Caco-2 (cell line): ENCODE data around the gene GAS6. TPM values are rescaled to one million over a fixed set of nuclear protein-coding genes. Genes with fewer than 3 reads are reported as not detected.

Experiments used
- BruUV-seq: library from RNA; stranded (reverse); fragments of 400-500 nt; replicated peaks from 2 replicates; lab custom pipeline; 2021; lab: Mats Ljungman, UMichigan
- CTCF ChIA-PET: fragments of 300-600 bp; sonication (Branson Sonifier 250); formaldehyde crosslinking; loops from one replicate; lab custom pipeline; 2022; ENCODE audit warnings: antibody characterized with exemption; lab: Charles Lee
- POLR2A ChIA-PET: fragments of 300-600 bp; sonication (Branson Sonifier 250); formaldehyde crosslinking; loops from one replicate; lab custom pipeline; 2022; ENCODE audit warnings: antibody characterized with exemption; lab: Charles Lee
- DNase-seq, 2 experiments: peaks; one replicate each; pipeline versions ENCODE4 v3.0.0 to v3.0.0-alpha.2; 2020 to 2022
- H3K27me3 ChIP-seq: replicated peaks from 2 replicates; pipeline ENCODE4 v1.6.0; 2011; ENCODE audit warnings: low read length; ENCODE audit not compliant: control insufficient read depth, insufficient read depth
- H3K36me3 ChIP-seq: 2 replicates; pipeline ENCODE4 v1.5.1; 2011; ENCODE audit warnings: low read length; ENCODE audit not compliant: control insufficient read depth, insufficient read depth
- H3K4me1 ChIP-seq: fragments of 250-450 bp; sonication (Bioruptor Pico); 2 replicates; pipeline ENCODE4 v1.5.1; 2020; ENCODE audit warnings: mild to moderate bottlenecking
- H3K4me3 ChIP-seq: 2 replicates; pipeline ENCODE4 v1.5.1; 2011; ENCODE audit warnings: low read depth, mild to moderate bottlenecking, control low read depth, low read length
- H3K9me3 ChIP-seq: fragments of 250-450 bp; sonication (Bioruptor Pico); 2 replicates; pipeline ENCODE4 v1.5.1; 2020; ENCODE audit warnings: mild to moderate bottlenecking, moderate library complexity
- H3K27ac Mint-ChIP-seq: one replicate; pipeline ENCODE4 v1.8.0; 2022; ENCODE audit warnings: mixed read lengths; ENCODE audit not compliant: unreplicated experiment
- H3K27me3 Mint-ChIP-seq: one replicate; pipeline ENCODE4 v1.8.0; 2022; ENCODE audit warnings: mixed read lengths; ENCODE audit not compliant: insufficient read depth, unreplicated experiment
- H3K36me3 Mint-ChIP-seq: one replicate; pipeline ENCODE4 v1.8.0; 2022; ENCODE audit warnings: mild to moderate bottlenecking, mixed read lengths; ENCODE audit not compliant: insufficient read depth, unreplicated experiment
- H3K4me1 Mint-ChIP-seq: one replicate; pipeline ENCODE4 v1.8.0; 2022; ENCODE audit warnings: low read depth, mixed read lengths; ENCODE audit not compliant: unreplicated experiment
- H3K4me3 Mint-ChIP-seq: one replicate; pipeline ENCODE4 v1.8.0; 2022; ENCODE audit warnings: mild to moderate bottlenecking, moderate library complexity, mixed read lengths; ENCODE audit not compliant: unreplicated experiment
- H3K9me3 Mint-ChIP-seq: one replicate; pipeline ENCODE4 v1.8.0; 2022; ENCODE audit warnings: mixed read lengths; ENCODE audit not compliant: unreplicated experiment
- intact Hi-C: fragments of 100-400 bp; cut with micrococcal nuclease; formaldehyde crosslinking; loops from one replicate; pipeline ENCODE4 v1.10.0; 2022; ENCODE audit not compliant: unreplicated experiment
- total RNA-seq: library from RNA; stranded (reverse); gene quantifications from 2 replicates; pipeline ENCODE4 v1.2.3, GENCODE V29; 2022
- TF ChIP-seq, protein P1 (sequence below), 2 experiments: fragments of 200-600 bp in 1 of 2; IDR thresholded peaks; 1 replicate in 1 of 2; 2 replicates in 1 of 2; pipeline versions ENCODE4 v1.5.1 to v1.8.0; 2011 to 2022; ENCODE audit warnings: antibody characterized with exemption in 1 of 2, control low read depth in 1 of 2, inconsistent platforms in 1 of 2, low read depth in 1 of 2, low read length in 1 of 2, mild to moderate bottlenecking in 1 of 2, moderate library complexity in 1 of 2; ENCODE audit not compliant: insufficient read depth in 1 of 2, severe bottlenecking in 1 of 2, unreplicated experiment in 1 of 2

GAS6 gene
- total RNA-seq, 1 experiment from 2014 or later = 34.8 TPM

DNA sequence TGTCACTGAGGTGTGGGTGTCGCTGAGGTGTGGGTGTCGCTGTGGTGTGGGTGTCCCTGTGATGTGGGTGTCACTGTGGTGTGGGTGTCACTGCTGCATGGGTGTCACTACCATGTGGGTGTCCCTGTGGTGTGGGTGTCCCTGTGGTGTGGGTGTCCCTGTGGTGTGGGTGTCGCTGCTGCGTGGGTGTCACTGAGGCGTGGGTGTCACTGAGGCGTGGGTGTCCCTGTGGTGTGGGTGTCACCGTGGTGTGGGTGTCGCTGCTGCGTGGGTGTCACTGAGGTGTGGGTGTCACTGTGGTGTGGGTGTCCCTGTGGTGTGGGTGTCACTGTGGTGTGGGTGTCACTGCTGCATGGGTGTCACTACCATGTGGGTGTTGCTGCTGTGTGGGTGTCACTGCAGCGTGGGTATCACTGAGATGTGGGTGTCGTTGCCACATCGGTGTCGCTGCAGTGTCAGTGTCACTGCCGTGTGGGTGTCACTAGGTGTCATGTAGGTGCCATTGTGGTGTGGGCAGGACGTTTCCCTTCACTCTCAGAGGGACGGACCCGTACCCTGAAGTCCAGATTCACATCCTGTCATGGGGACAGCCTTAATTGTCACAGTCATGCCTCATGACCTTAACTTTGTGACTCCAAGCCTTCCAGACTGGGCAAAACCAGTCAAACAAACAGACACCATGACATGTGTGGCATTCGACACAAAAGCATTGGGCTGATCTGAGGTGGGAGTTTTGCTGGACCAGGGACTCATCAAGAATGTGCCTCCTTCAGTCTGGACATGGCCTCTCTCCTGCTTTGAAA, 12.7 kb upstream of the GAS6 start:
- no TSS peak for BruUV-seq
- peaks cover 9% of the 10 kb centered on the region for H3K27me3 Mint-ChIP-seq
- TF ChIP-seq, protein P1, sequence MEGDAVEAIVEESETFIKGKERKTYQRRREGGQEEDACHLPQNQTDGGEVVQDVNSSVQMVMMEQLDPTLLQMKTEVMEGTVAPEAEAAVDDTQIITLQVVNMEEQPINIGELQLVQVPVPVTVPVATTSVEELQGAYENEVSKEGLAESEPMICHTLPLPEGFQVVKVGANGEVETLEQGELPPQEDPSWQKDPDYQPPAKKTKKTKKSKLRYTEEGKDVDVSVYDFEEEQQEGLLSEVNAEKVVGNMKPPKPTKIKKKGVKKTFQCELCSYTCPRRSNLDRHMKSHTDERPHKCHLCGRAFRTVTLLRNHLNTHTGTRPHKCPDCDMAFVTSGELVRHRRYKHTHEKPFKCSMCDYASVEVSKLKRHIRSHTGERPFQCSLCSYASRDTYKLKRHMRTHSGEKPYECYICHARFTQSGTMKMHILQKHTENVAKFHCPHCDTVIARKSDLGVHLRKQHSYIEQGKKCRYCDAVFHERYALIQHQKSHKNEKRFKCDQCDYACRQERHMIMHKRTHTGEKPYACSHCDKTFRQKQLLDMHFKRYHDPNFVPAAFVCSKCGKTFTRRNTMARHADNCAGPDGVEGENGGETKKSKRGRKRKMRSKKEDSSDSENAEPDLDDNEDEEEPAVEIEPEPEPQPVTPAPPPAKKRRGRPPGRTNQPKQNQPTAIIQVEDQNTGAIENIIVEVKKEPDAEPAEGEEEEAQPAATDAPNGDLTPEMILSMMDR (IDR thresholded peaks at IDR 0.05; ENCODE audit: insufficient read depth in 1 of 2, low read depth in 1 of 2, low read length in 1 of 2, severe bottlenecking in 1 of 2, unreplicated experiment in 1 of 2) = no peak
- no peaks in the 10 kb centered on the region for H3K4me1 Mint-ChIP-seq
- H3K9me3 Mint-ChIP-seq = no peaks in the 10 kb centered on the region
- no peak overlapping the region for H3K27ac Mint-ChIP-seq
- no peak overlapping the region for H3K4me3 ChIP-seq
- ChIA-PET CTCF (no interaction called here), POLR2A (no interaction called here)
- peaks cover 8% of the 10 kb centered on the region; the same call in 1 of the 2 replicates for H3K9me3 ChIP-seq
- no peaks in the 10 kb centered on the region for H3K27me3 ChIP-seq
- no peaks in the 10 kb centered on the region for H3K4me1 ChIP-seq
- no peak overlapping the region for H3K4me3 Mint-ChIP-seq
- H3K36me3 Mint-ChIP-seq = no peaks in the 10 kb centered on the region
- DNase-seq = no peak
- intact Hi-C loops = no loop called here
- no peaks in the 10 kb centered on the region for H3K36me3 ChIP-seq

DNA sequence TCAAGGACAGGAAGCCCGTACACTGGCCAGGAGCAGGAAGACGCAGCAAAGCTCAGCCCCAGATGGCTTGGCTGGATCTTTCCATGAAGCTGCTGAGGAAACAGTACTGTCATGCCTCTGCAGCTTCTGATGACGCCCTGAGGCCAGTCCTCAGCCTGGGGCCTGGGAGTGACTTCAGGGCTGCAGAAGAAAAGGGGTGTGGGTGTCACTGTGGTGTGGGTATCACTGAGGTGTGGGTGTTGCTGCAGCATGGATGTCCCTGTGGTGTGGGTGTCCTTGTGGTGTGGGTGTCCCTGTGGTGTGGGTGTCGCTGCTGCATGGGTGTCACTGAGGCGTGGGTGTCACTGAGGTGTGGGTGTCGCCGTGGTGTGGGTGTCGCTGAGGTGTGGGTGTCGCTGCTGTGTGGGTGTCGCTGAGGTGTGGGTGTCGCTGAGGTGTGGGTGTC, 12.0 kb upstream of the GAS6 start:
- no peaks in the 10 kb centered on the region for H3K4me1 Mint-ChIP-seq
- TF ChIP-seq, protein P1 (IDR thresholded peaks at IDR 0.05; ENCODE audit: insufficient read depth in 1 of 2, low read depth in 1 of 2, low read length in 1 of 2, severe bottlenecking in 1 of 2, unreplicated experiment in 1 of 2) = no peak
- no peaks in the 10 kb centered on the region for H3K36me3 ChIP-seq
- H3K4me1 ChIP-seq = no peaks in the 10 kb centered on the region
- no peak for DNase-seq
- ChIA-PET CTCF (no interaction called here), POLR2A (no interaction called here)
- no TSS peak for BruUV-seq
- no peak overlapping the region for H3K4me3 Mint-ChIP-seq
- H3K27me3 Mint-ChIP-seq = peaks cover 11% of the 10 kb centered on the region
- no peak overlapping the region for H3K27ac Mint-ChIP-seq
- H3K36me3 Mint-ChIP-seq = no peaks in the 10 kb centered on the region
- no peaks in the 10 kb centered on the region for H3K9me3 Mint-ChIP-seq
- H3K9me3 ChIP-seq = peaks cover 8% of the 10 kb centered on the region; the same call in 1 of the 2 replicates
- H3K27me3 ChIP-seq = no peaks in the 10 kb centered on the region
- no peak overlapping the region for H3K4me3 ChIP-seq
- intact Hi-C loops = no loop called here

DNA sequence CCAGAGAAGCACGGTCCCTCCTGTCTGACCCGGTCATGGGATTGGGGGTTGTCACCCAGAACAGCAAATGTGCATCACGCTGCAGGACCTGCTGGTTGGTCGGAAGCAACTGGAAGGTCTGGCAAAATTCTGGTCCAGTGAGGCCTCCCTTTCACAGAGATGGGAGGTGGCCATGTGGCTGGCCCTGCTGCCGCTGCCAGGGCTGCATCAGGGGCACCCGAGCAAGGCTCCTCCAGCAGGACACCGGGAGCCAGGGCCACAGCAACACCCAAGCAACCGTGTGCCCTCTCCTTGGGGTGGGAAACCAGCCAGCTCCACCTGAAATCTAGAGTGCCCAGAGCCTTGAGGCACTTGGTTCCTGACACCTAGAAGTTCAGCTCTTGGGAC, 11.5 kb upstream of the GAS6 start:
- Mint-ChIP-seq H3K4me3 (no peak overlapping the region), H3K27ac (no peak overlapping the region), H3K9me3 (no peaks in the 10 kb centered on the region), H3K36me3 (no peaks in the 10 kb centered on the region), H3K27me3 (peaks cover 11% of the 10 kb centered on the region), H3K4me1 (no peaks in the 10 kb centered on the region)
- BruUV-seq = no TSS peak
- TF ChIP-seq, protein P1 (IDR thresholded peaks at IDR 0.05; ENCODE audit: insufficient read depth in 1 of 2, low read depth in 1 of 2, low read length in 1 of 2, severe bottlenecking in 1 of 2, unreplicated experiment in 1 of 2) = no peak
- H3K36me3 ChIP-seq = no peaks in the 10 kb centered on the region
- POLR2A ChIA-PET = no interaction called here
- CTCF ChIA-PET = no interaction called here
- no peaks in the 10 kb centered on the region for H3K27me3 ChIP-seq
- no peaks in the 10 kb centered on the region for H3K4me1 ChIP-seq
- H3K9me3 ChIP-seq = peaks cover 8% of the 10 kb centered on the region; the same call in 1 of the 2 replicates
- no peak for DNase-seq
- no peak overlapping the region for H3K4me3 ChIP-seq
- intact Hi-C loops = no loop called here
